ENCODE results near the gene CAPN5. TPM values are rescaled to one million over a fixed set of nuclear protein-coding genes. Genes with fewer than 3 reads are reported as not detected.

Gene CAPN5
- total and polyA plus RNA-seq, 10 of the 15 experiments (the other 5 are each of a cell fraction or from before 2014, with no cell fraction given), result 0.02 to 0.33 (median 0.07) TPM; not detected in 3

GRCh38 chr11:77108436-77108835 lies 41.7 kb downstream of the CAPN5 start:
- ATAC-seq (no peak), DNase-seq (ENCODE audit: low read depth, low spot score) (no peak), FAIRE-seq (no peak)
- Histone ChIP-seq H3K27ac (ENCODE audit: control insufficient read depth, insufficient read depth) (no peak overlapping the region), H3K27me3 (replicated peaks in 1 of 2; ENCODE audit: control insufficient read depth in 2 of 2, insufficient read depth in 2 of 2, low read length in 1 of 2) (peaks cover 0 to 2% of the 10 kb centered on the region in 2 experiments; a peak in 2 of 4 replicates), H3K4me2 (ENCODE audit: control insufficient read depth, insufficient read depth) (no peak overlapping the region), H3K9me3 (replicated peaks; ENCODE audit: control insufficient read depth, insufficient read depth, low read length) (no peaks in the 10 kb centered on the region), H3K4me3 (no peak overlapping the region), H3K4me1 (ENCODE audit: control insufficient read depth, insufficient read depth, low read length) (no peaks in the 10 kb centered on the region), H4K20me1 (ENCODE audit: control insufficient read depth, insufficient read depth) (no peaks in the 10 kb centered on the region), H3K36me3 (ENCODE audit: control insufficient read depth in 2 of 2, insufficient read depth in 2 of 2, low read length in 1 of 2) (no peaks in the 10 kb centered on the region), H2AFZ (ENCODE audit: control insufficient read depth, low read depth, low read length) (no peak overlapping the region), H3K79me2 (ENCODE audit: control insufficient read depth, insufficient read depth, low read length) (no peaks in the 10 kb centered on the region), H3K9ac (ENCODE audit: control insufficient read depth, insufficient read depth, low read length) (no peak overlapping the region)
- CTCF ChIA-PET, result no interaction called here
- WGBS (ENCODE audit: insufficient coverage, insufficient replicate concordance, low lambda C conversion rate, missing lambda C conversion rate), result 54% methylated on average over 9 of the region's 9 CpGs
- RAD21 ChIA-PET (ENCODE audit: unreplicated experiment), result no interaction called here
- intact Hi-C loops (cut with micrococcal nuclease; ENCODE audit: unreplicated experiment) (loop anchor here (10.0 kb wide), 1 partner anchor 374 kb away; no protein-coding TSS in a partner anchor), in situ Hi-C loops (cut with MboI) (no loop called here)
- POLR2A ChIA-PET, result no interaction called here
- no TSS peak for BruUV-seq (replicated peaks)
- TF ChIP-seq RELB (IDR thresholded peaks at IDR 0.05; ENCODE audit: low read depth) (no peak), YY1 (IDR thresholded peaks at IDR 0.05; ENCODE audit: low read depth, low read length) (no peak), ZNF622 (IDR thresholded peaks at IDR 0.05) (no peak), ZNF384 (IDR thresholded peaks at IDR 0.05; ENCODE audit: borderline replicate concordance, low read depth, low read length) (no peak), SREBF1 (IDR thresholded peaks at IDR 0.05; ENCODE audit: low read length) (no peak), PBX3 (IDR thresholded peaks at IDR 0.05; ENCODE audit: insufficient replicate concordance, low read depth, low read length) (no peak), SKIL (IDR thresholded peaks at IDR 0.05; ENCODE audit: low read depth, poor library complexity, severe bottlenecking) (no peak), RB1 (IDR thresholded peaks at IDR 0.05; ENCODE audit: borderline replicate concordance) (no peak)
- TF ChIP-seq, protein P1, sequence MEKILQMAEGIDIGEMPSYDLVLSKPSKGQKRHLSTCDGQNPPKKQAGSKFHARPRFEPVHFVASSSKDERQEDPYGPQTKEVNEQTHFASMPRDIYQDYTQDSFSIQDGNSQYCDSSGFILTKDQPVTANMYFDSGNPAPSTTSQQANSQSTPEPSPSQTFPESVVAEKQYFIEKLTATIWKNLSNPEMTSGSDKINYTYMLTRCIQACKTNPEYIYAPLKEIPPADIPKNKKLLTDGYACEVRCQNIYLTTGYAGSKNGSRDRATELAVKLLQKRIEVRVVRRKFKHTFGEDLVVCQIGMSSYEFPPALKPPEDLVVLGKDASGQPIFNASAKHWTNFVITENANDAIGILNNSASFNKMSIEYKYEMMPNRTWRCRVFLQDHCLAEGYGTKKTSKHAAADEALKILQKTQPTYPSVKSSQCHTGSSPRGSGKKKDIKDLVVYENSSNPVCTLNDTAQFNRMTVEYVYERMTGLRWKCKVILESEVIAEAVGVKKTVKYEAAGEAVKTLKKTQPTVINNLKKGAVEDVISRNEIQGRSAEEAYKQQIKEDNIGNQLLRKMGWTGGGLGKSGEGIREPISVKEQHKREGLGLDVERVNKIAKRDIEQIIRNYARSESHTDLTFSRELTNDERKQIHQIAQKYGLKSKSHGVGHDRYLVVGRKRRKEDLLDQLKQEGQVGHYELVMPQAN (conservative IDR thresholded peaks at IDR 0.05), result no peak
- SMC1A ChIA-PET (ENCODE audit: uncharacterized antibody, unreplicated experiment), result no interaction called here
